ENCODE results near the gene TNFAIP8. TPM values are rescaled to one million over a fixed set of nuclear protein-coding genes. Genes with fewer than 3 reads are reported as not detected.
A peak's percentile ranks its signal among the peaks of the same experiment; 100 is the strongest.

The TNFAIP8 gene
- total RNA-seq, 2 experiments from 2014 or later: 106 to 114 TPM

GRCh38 chr5:119316906-119317305, 38.9 kb upstream of the TNFAIP8 start:
- Mint-ChIP-seq H3K27ac (peak overlapping the region; percentile 95), H3K4me3 (no peak overlapping the region), H3K27me3 (no peaks in the 10 kb centered on the region), H3K4me1 (ENCODE audit: low read depth) (peaks cover 96% of the 10 kb centered on the region), H3K9me3 (no peaks in the 10 kb centered on the region), H3K36me3 (ENCODE audit: low read depth) (peaks cover 41% of the 10 kb centered on the region)
- Histone ChIP-seq H3K27ac (ENCODE audit: low read depth in 1 of 2, low read length in 2 of 2) (peak overlapping the region; percentile 39 to 61), H3K4me1 (ENCODE audit: insufficient read depth, low read length) (peaks cover 83% of the 10 kb centered on the region), H3K36me3 (ENCODE audit: insufficient read depth, low read length) (peaks cover 6% of the 10 kb centered on the region), H3K27me3 (ENCODE audit: control insufficient read depth in 1 of 2, insufficient read depth in 2 of 2, low read length in 2 of 2) (no peaks in the 10 kb centered on the region), H3K9me3 (ENCODE audit: control insufficient read depth in 1 of 2, insufficient read depth in 1 of 2, low read length in 2 of 2) (no peaks in the 10 kb centered on the region), H3K4me3 (ENCODE audit: low read length) (no peak overlapping the region)
- TF ChIP-seq, protein P1, sequence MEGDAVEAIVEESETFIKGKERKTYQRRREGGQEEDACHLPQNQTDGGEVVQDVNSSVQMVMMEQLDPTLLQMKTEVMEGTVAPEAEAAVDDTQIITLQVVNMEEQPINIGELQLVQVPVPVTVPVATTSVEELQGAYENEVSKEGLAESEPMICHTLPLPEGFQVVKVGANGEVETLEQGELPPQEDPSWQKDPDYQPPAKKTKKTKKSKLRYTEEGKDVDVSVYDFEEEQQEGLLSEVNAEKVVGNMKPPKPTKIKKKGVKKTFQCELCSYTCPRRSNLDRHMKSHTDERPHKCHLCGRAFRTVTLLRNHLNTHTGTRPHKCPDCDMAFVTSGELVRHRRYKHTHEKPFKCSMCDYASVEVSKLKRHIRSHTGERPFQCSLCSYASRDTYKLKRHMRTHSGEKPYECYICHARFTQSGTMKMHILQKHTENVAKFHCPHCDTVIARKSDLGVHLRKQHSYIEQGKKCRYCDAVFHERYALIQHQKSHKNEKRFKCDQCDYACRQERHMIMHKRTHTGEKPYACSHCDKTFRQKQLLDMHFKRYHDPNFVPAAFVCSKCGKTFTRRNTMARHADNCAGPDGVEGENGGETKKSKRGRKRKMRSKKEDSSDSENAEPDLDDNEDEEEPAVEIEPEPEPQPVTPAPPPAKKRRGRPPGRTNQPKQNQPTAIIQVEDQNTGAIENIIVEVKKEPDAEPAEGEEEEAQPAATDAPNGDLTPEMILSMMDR (IDR thresholded peaks at IDR 0.05): no peak
- DNase-seq: no peak
- CTCF ChIA-PET: interaction anchor here (2.0 to 4.3 kb wide), 2 partner anchors 16 to 20 kb away, joined by 22 to 28 read pairs; no protein-coding TSS in a partner anchor
- intact Hi-C loops (cut with DNase I, micrococcal nuclease): loop anchor here (5.0 kb wide), 1 partner anchor 40 kb away; the partner anchor contains the start of gene TNFAIP8 (in 2 of the 2)
- POLR2A ChIA-PET: interaction anchor here (1.1 to 4.0 kb wide), 6 partner anchors 11 to 78 kb away, joined by 4 to 21 read pairs (median 5); no protein-coding TSS in a partner anchor
- ATAC-seq (ENCODE audit: poor library complexity): no peak

- no peaks in the 10 kb centered on the region for H3K9me3 ChIP-seq (ENCODE audit: control insufficient read depth in 1 of 2, insufficient read depth in 1 of 2, low read length in 2 of 2)
- CTCF ChIA-PET: interaction anchor here (0.9 to 1.2 kb wide), 3 partner anchors 13 to 23 kb away, joined by 3 to 4 read pairs (median 3); no protein-coding TSS in a partner anchor
- peak overlapping the region in 1 of 2 donors; percentile 43 for H3K27ac ChIP-seq (ENCODE audit: low read depth in 1 of 2, low read length in 2 of 2)
- Mint-ChIP-seq H3K27ac (peak overlapping the region; percentile 97), H3K36me3 (ENCODE audit: low read depth) (peaks cover 42% of the 10 kb centered on the region), H3K27me3 (no peaks in the 10 kb centered on the region), H3K9me3 (no peaks in the 10 kb centered on the region), H3K4me1 (ENCODE audit: low read depth) (peaks cover 96% of the 10 kb centered on the region), H3K4me3 (peak overlapping the region; percentile 40)
- DNase-seq: peak in 4 of 14 experiments; percentile 43 to 76 (median 70)
- intact Hi-C loops (cut with DNase I, micrococcal nuclease): loop anchor here (1.0 to 5.0 kb wide), 2 partner anchors 9 to 39 kb away; partner anchors contain the start of gene TNFAIP8 (in 2 of the 2)
- TF ChIP-seq, protein P1 (IDR thresholded peaks at IDR 0.05): no peak
- H3K4me3 ChIP-seq (ENCODE audit: low read length): no peak overlapping the region
- peaks cover 6% of the 10 kb centered on the region for H3K36me3 ChIP-seq (ENCODE audit: insufficient read depth, low read length)
- H3K4me1 ChIP-seq (ENCODE audit: insufficient read depth, low read length): peaks cover 91% of the 10 kb centered on the region
- ATAC-seq (ENCODE audit: poor library complexity): peak; percentile 11
- H3K27me3 ChIP-seq (ENCODE audit: control insufficient read depth in 1 of 2, insufficient read depth in 2 of 2, low read length in 2 of 2): no peaks in the 10 kb centered on the region
- POLR2A ChIA-PET: interaction anchor here (0.6 to 4.0 kb wide), 7 partner anchors 10 to 50 kb away, joined by 3 to 21 read pairs (median 6); no protein-coding TSS in a partner anchor
These were observed 37.4 kb upstream of the TNFAIP8 start for GRCh38 chr5:119318256-119318894.

DNA sequence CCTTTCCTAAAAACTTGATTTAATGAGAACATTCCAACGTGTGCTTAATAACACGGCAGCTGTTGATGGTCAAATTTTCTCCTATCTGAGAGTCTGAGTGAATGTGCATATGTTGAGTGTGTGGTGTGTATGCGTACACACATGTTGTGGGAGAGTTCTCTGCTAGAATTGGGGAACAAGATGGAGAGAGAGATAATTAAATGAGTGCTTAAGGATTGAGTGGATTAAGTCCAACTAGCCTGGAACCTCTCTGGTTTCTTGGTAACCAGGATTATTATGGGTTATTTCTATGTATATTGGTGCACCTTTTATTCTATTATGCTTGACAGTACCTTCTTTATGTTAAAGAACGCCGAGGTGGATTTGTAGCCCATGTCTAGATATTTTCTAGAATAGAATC, 36.4 kb upstream of the TNFAIP8 start:
- peaks cover 6% of the 10 kb centered on the region for H3K36me3 ChIP-seq (ENCODE audit: insufficient read depth, low read length)
- TF ChIP-seq, protein P1 (IDR thresholded peaks at IDR 0.05): no peak
- Mint-ChIP-seq H3K4me3 (peak overlapping the region; percentile 30), H3K36me3 (ENCODE audit: low read depth) (peaks cover 38% of the 10 kb centered on the region), H3K4me1 (ENCODE audit: low read depth) (peaks cover 96% of the 10 kb centered on the region), H3K27ac (peak overlapping the region; percentile 97), H3K9me3 (no peaks in the 10 kb centered on the region), H3K27me3 (no peaks in the 10 kb centered on the region)
- ChIA-PET CTCF (no interaction called here), POLR2A (interaction anchor here (1.5 to 1.8 kb wide), 2 partner anchors 20 to 46 kb away, joined by 3 to 6 read pairs; no protein-coding TSS in a partner anchor)
- H3K27ac ChIP-seq (ENCODE audit: low read depth in 1 of 2, low read length in 2 of 2): no peak overlapping the region
- no peak overlapping the region for H3K4me3 ChIP-seq (ENCODE audit: low read length)
- H3K9me3 ChIP-seq (ENCODE audit: control insufficient read depth in 1 of 2, insufficient read depth in 1 of 2, low read length in 2 of 2): no peaks in the 10 kb centered on the region
- ATAC-seq (ENCODE audit: poor library complexity) (no peak), DNase-seq (no peak)
- peaks cover 93% of the 10 kb centered on the region for H3K4me1 ChIP-seq (ENCODE audit: insufficient read depth, low read length)
- H3K27me3 ChIP-seq (ENCODE audit: control insufficient read depth in 1 of 2, insufficient read depth in 2 of 2, low read length in 2 of 2): no peaks in the 10 kb centered on the region
- intact Hi-C loops (cut with DNase I, micrococcal nuclease): loop anchor here (5.0 kb wide), 1 partner anchor 38 kb away; the partner anchor contains the start of gene TNFAIP8 (in 2 of the 2)

Measured in CD4-positive, alpha-beta T cell (primary cell).